RCC 7860 (cell line): ENCODE data around the gene GAMT.
"Not testable (repeated sequence)": the region's sequence is repeated elsewhere in the genome, so short reads cannot be mapped to it uniquely, and the experiment has no call there.

Experiments
- DNase-seq: peaks from one replicate; pipeline ENCODE4 v3.0.0-alpha.2; 2015; ENCODE audit warnings: low spot score
- FAIRE-seq: peaks from 2 replicates; lab custom pipeline; 2012; peaks lifted over from hg19 to GRCh38; lab: Jason Lieb, UNC

GAMT gene

GRCh38 chr19:1401138-1401888, at the start of gene GAMT:
Gene GAMT, minus strand, starts transcription at chr19:1401542. Its CDS starts 66 bp downstream, at chr19:1401476.
- no peak for FAIRE-seq
- DNase-seq, result no peak

- no peak for DNase-seq
- FAIRE-seq, result no peak
Observed at GRCh38 chr19:1449467-1450442, 48.4 kb upstream of the GAMT start, which contains the start of gene APC2. Gene APC2, plus strand, starts transcription at chr19:1450121. Its CDS starts 2,881 bp downstream, at chr19:1453002.

- no peak for FAIRE-seq
- no peak for DNase-seq
Observed at GRCh38 chr19:1447944-1448343, 46.6 kb upstream of the GAMT start.

- DNase-seq, result no peak
- no peak for FAIRE-seq
Observed at GRCh38 chr19:1447504-1447903, 46.2 kb upstream of the GAMT start.

DNA sequence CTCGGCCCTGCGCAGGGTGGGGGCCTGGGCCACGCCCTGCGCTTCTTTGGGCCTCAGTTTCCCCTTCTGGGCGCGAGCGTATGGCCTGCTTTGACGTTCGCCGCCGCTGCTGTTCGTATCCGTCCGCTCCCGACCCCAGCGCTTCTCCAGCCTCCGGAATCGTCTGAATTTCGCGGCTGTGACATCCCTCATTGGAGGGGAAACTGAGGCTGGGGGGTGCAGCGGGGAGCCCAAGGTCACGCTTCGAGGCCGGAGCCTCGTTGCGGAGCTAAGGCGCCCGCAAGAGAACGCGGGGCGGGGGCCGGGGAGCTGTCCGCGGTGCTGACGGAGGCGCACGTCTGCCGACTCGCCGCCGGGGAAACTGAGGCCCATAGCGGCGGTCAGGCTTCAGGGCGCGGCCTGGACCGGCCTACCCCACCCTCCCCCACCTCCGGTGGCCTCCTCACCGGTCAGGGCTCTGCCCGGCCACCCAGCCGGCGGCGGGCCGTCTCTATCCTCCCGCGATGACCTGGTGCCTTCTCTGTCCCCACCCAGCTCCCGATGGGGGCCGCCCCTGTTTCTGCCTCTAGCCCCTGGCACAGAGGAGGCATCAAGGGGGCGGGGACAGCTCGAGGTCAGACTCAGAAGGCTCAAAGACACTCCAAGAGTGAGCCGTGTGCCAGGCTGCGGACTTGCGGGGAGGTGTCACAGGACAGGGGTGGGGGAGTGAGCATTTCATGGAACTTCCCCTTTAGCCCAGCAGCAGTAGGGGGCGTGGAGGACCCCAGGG, 45.6 kb upstream of the GAMT start:
- no peak for FAIRE-seq
- no peak for DNase-seq

GRCh38 chr19:1445932-1446712, 44.8 kb upstream of the GAMT start:
- DNase-seq (no peak), FAIRE-seq (no peak)

- DNase-seq, result peak; percentile 30
- FAIRE-seq, result no peak
Observed at GRCh38 chr19:1445185-1445931, 44.0 kb upstream of the GAMT start.

DNA sequence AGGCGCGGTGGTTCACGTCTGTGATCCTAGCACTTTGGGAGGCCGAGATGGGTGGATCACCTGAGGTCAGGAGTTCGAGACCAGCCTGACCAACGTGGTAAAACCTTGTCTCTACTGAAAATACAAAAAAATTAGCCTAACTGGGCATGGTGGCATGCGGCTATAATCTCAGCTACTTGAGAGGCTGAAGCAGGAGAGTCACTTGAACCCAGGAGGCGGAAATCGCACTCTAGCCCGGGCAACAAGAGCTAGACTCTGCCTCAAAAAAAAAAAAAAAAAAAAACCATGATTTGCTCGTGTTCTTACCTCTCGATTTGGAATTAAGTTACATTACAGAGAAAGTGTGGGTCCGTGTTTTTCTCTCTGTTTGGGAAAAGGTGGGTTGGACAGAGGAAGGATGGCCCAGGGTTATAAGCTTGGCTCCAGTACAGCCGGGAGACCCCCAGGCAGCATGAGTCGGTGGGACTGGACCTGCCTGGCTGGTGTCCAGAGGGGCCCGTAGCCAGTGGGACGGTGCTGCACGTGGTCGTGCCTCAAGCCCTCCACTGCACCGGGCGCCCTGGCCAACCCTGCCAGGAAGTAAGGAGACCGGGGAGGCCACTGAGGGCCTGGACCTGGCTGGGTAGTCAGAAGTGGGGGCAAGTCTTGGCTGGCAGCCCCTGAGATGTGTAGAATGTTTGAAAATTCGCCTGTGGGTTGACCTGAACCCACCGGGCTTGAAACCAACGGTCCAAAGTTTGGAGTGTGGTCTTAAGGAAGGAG, 40.5 kb upstream of the GAMT start:
- no peak for FAIRE-seq

DNA sequence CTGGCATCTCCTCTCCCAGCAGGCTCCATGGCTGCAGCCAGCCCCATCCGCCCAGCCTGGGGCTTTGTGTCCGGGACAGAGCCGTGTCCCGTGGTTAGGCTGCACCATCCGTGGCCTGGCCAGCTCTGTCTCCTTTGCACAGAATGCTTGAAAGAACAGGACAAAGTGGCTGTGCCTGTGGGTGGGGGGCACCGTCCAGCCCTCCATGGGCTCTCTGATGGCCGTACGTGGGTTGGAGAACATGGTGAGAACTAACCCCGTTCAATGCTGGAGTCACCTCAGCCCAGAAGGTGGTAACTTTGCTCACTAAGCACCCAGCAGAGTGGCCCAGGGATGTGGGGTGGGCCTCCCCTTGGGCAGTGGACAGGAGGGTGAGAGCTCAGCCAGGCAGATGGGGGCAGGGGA, 39.7 kb upstream of the GAMT start:
- DNase-seq (no peak), FAIRE-seq (no peak)

More for the DNA sequence above, 40.5 kb upstream of the GAMT start:
- DNase-seq, result no peak

GRCh38 chr19:1440418-1440801, 39.1 kb upstream of the GAMT start:
- no peak for FAIRE-seq

GRCh38 chr19:1439525-1440417, 38.4 kb upstream of the GAMT start:
- peak; percentile 49 for DNase-seq
- not testable (repeated sequence) for FAIRE-seq

More at GRCh38 chr19:1440418-1440801, 39.1 kb upstream of the GAMT start:
- DNase-seq, result no peak

- DNase-seq (no peak), FAIRE-seq (no peak)
Observed at GRCh38 chr19:1438933-1439354, 37.6 kb upstream of the GAMT start.

DNA sequence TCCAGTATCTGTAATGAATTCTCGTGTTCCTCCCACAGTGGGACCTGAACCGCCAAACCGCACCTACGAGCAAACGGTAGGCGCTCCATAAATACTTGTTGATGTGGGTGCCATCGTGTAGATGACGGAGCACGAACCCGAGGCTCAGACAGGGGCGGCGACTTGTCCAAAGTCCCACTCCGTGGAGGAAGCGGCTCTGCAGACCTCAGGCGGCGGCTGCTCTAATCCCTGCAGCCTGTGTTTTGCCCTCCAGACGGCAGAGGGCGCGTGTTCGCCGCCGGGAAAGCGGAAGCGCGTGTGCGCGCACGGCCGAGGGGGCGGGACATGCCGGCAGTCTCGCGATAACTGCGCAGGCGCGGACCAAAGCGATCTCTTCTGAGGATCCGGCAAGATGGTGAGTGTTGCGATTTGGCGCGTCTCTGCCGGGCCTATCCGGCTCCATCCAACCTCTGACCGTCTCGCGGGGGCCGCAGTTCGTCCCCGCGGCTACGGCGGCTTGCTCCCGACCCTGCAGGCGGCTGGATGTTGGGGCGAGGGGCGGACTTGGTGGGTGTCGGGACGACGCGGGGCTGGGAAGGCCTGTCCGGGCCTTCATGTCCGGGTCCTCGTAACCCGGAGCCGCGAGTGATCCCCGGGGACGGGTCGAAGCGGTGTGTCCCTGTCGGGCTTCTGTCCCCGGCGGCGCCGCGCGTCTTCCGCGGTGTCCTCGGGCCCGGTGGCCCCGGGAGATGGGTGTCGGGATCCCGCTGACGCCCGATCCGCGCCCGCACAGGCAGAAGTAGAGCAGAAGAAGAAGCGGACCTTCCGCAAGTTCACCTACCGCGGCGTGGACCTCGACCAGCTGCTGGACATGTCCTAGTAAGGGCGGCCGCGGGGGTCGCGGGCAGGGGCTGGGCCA, 36.9 kb upstream of the GAMT start, which contains the start of gene RPS15:
RPS15 (plus strand) TSS at position 362 of the 898 bp plus-strand sequence; CDS start at position 392, 30 bp downstream.
- peak; percentile 63 for FAIRE-seq
- DNase-seq, result peak; percentile 87

DNA sequence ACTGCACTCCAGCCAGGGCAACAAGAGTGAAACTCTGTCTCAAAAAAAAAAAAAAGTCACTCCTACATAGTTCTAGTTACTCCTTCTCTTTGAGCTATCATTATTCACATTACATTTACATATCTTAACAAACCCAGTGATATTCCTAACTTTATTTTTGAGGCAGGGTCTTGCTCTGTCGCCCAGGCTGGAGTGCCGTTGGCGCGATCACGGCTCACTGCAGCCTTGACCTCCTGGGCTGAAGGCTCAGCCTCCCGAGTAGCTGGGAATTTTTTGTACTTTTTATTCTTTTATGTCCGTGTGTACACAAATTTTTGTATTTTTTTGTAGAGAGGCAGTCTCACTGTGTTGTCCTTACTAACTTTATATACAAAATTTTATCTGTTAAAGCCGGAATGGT, 36.3 kb upstream of the GAMT start:
- no peak for DNase-seq
- FAIRE-seq, result no peak

- FAIRE-seq (no peak), DNase-seq (no peak)
Observed at GRCh38 chr19:1435378-1435989, 34.1 kb upstream of the GAMT start.

DNA sequence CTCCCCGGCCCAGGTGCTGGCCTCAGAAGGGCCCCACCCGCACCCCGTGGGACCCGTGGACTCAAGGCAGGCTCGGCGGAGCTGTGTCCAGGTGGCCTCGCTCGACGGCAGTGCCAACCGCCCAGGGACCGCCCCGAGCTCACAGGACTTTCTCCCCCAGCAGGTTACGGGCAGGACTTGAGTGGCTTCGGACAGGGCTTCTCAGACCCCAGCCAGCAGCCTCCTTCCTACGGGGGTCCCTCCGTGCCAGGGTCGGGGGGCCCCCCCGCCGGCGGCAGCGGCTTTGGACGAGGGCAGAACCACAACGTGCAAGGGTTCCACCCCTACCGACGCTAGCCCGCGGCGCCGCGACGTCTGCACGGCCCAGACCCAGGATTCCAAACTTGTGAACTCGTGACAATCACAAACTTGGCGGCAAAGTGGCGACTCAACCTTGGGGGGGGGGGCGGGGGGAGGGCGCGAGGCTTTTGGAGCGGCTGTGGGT, 33.3 kb upstream of the GAMT start:
- FAIRE-seq, result no peak
- DNase-seq, result no peak
